GM19372 (cell line): Measurements from ENCODE around the gene CTDSP1.

Experiments used
- ATAC-seq: cut with Tn5 transposase; IDR thresholded peaks from one replicate; pipeline ENCODE4 v1.9.1; 2021; ENCODE audit warnings: mild to moderate bottlenecking, low read depth, moderate library complexity; ENCODE audit not compliant: unreplicated experiment

Gene CTDSP1

DNA sequence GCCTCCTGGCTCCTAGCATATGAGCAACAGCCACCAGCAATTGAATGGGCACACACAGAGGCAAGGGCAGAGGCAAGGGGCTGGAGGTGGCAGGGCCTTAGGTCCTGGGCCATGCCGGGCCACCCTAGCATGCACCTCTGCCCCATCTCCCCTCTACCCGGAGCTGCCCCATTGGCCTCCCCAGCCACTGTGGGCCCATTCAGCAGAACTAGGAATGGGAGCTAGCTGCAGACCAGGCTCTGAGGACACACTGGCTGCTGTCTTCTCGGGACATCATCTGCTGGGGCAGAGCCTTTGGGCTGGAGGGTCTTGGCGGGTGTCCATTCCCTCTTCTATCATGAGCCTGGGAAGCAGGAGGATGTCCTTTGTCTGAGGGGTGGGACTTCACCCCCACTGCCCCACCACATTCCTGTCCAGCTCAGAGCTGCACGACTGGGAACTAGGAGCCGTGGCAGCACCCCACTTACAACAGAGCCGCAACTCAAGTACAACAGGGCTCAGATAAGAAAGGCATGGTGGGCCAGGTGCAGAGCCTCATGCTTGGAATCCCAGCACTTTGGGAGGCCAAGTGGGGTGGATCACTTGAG, 20.1 kb downstream of the CTDSP1 start:
- ATAC-seq: no peak

DNA sequence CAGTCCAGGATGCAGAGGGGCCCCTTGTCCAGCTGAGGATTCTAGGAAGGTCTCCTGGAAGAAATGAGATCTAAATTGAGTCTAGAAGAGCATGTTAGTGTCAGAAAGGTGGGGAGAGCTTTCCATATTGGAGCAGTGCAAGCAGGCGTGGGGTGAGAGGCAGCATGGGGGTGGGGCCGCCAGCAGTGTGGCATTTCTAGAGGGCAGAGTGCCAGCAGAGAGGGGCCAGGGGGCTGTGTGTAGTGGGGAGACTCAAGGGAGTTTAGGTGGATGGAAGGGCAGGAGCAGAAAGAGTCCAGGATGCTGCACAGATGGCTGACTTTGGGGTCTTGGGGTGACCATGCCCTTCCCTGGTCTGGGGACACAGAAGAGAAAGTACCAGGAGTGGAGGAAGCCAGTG, 21.4 kb downstream of the CTDSP1 start:
- ATAC-seq: no peak

DNA sequence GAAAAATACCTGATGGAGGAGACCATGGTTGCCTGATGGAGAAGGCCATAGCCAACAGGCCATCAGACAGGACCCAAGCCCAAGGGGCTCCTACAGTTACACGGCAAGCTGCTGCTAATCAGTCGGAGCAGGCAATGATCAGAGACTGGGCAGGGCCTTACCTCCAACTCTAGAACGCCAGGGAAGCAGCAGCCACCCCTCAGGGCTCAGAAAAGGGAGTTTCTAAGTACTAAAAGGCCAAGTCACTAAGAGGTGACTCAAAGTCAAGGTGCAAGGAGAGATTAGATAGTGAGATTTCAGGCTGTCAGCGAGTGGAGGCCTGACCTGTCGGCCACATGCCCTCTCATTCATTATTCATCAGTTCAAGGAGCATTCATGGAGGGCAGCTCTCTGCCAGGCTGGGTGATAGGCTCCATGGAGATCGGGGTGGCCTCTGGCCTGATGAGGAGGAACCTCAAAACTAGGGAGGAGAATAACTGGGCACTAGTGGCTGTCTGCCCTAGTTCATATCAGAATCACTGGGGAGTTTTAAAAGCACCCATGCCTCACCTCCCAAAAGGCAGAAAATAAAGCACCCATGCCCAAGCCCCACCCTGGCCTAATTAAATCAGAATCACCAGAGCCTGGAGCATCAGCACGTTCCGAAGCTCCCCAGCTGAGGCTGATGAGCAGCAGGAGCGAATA, 22.9 kb downstream of the CTDSP1 start:
- ATAC-seq: no peak

DNA sequence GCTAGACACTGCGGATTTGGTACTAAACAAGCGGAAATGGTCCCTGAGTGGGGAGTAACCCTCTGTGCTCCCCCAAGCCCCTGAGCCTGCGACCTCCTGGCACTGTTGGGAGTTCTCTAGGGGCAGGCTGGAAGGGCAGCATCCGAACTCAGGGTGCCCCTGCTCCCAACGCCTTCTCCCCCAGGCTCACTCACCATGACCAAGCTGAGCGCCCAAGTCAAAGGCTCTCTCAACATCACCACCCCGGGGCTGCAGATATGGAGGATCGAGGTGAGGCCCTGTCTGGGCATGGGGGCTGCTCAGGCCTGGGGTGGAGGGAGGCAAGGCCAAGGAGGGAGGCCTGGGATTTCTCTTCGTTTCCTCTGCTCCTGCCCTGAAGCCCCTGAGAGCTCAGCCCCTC, 23.9 kb downstream of the CTDSP1 start:
- no peak for ATAC-seq

- no peak for ATAC-seq
These were observed 25.9 kb downstream of the CTDSP1 start for GRCh38 chr2:218425531-218425930.

DNA sequence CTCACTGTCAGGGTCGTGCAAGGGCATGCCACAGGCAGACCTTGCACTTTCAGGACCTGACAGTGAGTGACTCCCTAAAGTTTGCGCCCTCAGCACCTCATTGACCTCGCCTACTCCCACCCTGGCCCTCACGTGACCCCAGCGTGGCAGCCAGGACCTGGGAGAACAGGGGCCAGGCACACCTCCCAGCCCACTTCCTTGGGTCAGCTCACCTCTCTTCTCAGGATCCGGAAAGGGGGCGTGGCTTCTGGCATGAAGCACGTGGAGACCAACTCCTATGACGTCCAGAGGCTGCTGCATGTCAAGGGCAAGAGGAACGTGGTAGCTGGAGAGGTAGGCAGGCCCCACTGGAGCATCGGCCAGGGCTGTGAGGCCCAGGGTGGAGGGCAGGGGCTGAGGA, 28.1 kb downstream of the CTDSP1 start:
- ATAC-seq: no peak

DNA sequence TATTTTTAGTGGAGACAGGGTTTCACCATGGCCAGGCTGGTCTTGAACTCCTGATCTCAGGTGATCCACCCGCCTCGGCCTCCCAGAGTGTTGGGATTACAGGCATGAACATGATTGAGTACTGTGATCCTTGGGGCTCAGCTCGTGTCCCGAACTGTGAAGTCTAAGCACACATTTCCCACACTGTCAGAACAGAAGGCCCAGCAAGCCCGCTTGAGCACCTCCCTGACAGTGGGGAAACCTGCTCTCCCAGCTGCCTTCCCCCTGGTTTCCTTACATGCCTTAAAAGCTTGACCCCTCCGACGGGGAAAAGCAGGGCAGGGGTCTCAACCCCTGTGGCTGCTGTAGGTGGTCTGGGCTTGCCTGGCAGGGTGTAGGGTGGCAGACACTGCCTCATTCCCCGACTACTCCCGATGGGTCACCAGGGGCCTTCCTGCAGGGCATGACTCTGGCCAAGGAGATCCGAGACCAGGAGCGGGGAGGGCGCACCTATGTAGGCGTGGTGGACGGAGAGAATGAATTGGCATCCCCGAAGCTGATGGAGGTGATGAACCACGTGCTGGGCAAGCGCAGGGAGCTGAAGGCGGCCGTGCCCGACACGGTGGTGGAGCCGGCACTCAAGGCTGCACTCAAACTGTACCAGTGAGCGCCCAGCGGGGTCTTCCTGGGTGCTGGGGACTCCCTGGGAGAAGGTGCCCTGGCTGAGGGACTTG, 29.3 kb downstream of the CTDSP1 start:
- no peak for ATAC-seq

DNA sequence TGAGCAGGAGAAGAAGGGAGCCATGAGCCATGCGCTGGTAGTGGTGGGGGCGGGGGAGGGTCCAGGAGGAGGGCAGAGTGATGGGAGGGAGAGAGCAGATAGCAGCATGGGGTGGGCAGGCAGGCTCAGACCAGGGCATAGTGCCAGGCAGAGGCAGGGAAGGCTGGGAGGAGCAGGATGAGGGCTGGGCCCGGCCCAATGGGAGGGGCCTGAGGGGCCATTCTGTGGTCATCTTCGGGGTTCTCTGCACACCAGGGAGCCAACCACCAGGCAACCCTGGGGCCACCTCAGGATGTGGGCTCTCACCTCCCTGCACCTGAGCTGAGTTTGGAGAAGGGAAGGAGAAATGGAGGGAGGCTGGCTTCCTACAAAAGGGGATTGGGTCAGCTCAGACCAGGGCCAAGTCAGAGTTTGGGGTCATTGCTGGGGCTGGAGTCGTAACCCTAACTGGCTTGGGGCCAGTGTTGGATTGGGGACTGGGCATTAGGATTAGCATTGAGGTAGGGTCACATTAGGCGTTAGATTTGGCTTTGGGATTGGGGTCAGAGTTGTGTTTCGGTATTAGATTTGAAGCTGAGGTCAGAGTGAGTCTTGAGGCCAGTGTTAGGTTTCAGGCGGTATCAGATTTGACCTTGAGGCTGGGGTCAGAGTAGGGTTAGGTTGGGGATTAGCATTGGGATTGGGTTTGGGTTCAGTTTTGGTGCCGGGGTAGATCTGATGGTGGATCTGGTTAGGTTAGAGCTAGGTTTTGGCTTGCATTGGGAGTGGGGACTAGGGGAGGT, 30.4 kb downstream of the CTDSP1 start:
- ATAC-seq: no peak

DNA sequence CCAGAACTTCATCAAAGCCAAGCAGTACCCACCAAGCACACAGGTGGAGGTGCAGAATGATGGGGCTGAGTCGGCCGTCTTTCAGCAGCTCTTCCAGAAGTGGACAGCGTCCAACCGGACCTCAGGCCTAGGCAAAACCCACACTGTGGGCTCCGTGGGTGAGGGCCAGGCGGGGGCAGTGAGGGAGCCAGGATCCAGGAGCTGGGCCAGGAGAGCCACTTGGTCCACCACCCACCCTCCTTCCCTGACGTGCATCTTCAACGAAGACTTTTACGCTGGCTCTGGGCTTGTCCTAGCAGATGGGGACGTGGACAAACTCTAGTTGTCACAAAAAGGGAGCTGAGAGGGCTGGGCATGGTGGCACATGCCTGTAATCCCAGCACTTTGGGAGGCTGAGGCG, 31.1 kb downstream of the CTDSP1 start:
- no peak for ATAC-seq

DNA sequence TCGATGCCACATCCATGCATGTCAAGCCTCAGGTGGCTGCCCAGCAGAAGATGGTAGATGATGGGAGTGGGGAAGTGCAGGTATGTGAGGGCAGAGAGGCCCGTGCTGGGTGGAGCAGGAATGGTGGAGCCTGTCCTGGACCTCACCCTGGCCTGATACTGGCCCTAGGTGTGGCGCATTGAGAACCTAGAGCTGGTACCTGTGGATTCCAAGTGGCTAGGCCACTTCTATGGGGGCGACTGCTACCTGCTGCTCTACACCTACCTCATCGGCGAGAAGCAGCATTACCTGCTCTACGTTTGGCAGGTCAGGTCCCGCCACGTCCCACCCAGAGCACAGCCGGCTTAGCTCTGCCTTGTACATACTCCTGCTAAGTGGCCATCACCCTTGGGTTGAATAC, 32.2 kb downstream of the CTDSP1 start:
- ATAC-seq: no peak

GRCh38 chr2:218432676-218433365, 33.2 kb downstream of the CTDSP1 start:
- ATAC-seq: no peak

- ATAC-seq: no peak
These were observed 34.8 kb downstream of the CTDSP1 start for GRCh38 chr2:218434456-218434855.

DNA sequence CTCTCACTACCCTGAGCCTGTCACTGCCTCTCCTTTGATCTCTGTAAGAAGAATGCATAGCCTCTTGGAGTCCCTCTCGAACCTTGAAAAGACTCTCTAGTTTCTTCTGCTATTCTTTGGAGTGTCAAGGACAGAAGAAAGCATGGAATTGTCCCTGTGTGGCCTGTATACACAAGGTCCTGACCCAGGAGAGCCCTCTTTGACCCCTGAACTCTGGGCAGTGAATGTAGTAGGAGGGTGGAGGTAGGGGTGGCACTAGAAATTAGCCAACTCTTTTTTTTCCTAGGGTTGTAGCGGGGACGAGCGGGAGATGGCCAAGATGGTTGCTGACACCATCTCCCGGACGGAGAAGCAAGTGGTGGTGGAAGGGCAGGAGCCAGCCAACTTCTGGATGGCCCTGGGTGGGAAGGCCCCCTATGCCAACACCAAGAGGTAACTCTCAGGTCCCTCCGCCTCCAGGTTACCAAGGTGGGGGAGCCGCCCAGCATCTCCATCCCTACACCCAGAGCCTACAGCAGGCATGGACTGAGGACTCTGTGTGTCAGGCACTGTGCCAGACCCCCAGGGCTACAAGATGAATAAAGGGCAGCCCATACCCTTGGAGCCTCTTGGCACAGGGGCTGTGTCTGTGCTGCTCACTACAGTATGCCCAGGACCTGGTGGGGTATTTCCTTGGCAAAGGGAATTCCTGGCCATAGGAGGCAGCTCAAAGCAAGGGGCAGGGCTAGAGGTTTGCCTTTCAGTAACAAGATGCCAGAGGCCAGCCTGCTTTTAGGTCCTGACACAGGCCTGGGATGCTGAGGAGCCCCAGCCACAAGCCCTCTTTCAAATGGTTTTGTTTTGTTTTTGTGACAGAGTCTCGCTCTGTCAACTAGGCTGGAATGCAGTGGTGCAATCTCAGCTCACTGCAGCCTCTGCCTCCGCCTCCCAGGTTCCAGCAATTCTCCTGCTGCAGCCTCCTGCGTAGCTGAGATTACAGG, 35.6 kb downstream of the CTDSP1 start:
- no peak for ATAC-seq

GRCh38 chr2:218436992-218437391, 37.3 kb downstream of the CTDSP1 start:
- ATAC-seq: no peak

GRCh38 chr2:218437969-218438368, 38.3 kb downstream of the CTDSP1 start:
- no peak for ATAC-seq

- ATAC-seq: no peak
These were observed 38.9 kb downstream of the CTDSP1 start for GRCh38 chr2:218438596-218438995.

- no peak for ATAC-seq
These were observed 45.2 kb downstream of the CTDSP1 start for GRCh38 chr2:218444692-218445357.

DNA sequence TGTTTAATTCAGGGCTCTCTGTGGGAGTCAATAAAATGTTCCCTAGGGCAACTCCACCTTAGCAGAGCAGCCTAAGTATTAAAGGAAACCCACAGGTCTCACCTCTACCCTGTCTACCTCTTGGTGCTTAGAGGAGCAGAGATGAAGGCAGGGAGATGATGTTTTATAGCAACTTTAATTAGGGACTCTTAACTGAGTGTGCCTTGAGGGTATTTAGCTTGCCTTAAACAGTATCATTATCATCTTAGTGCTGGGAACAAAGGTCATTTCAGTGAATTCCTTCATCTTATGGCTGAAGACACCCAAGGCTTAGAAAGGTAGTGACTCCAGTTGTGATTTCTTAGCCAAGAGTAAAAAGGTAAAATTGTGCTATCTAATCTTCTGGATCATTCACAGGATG, 45.9 kb downstream of the CTDSP1 start:
- no peak for ATAC-seq

DNA sequence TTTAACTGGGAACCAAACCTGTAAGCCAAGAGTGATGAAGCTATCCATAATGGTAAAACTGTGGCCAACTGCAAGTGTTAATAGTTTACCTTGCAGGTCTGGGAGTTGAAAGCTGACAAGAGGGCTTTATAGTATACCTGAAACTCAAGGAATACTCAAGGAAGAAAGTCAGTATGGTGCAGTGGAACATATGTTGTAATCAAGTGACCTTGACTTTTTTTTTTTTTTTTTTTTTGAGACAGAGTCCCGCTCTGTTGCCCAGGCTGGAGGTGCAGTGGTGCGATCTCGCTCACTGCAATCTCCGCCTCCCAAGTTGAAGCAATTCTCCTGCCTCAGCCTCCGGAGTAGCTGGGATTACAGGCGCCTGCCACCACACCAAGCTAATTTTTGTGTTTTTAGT, 46.9 kb downstream of the CTDSP1 start:
- no peak for ATAC-seq
